ENCODE data around the gene TLR1. TPM values are rescaled to one million over a fixed set of nuclear protein-coding genes. Genes with fewer than 3 reads are reported as not detected.

TLR1 gene
- polyA plus RNA-seq, 1 of the 3 experiments (the other 2 are of a cell fraction), result not detected

- Histone ChIP-seq H3K9me3 (no peaks in the 10 kb centered on the region), H3K27ac (ENCODE audit: low read depth in 2 of 2, low read length in 1 of 2) (no peak overlapping the region), H3K36me3 (replicated peaks in 1 of 2; ENCODE audit: control insufficient read depth in 1 of 2, insufficient read depth in 2 of 2, low read length in 1 of 2) (no peaks in the 10 kb centered on the region), H3K4me2 (no peak overlapping the region), H3F3A (replicated peaks; ENCODE audit: insufficient read depth) (no peaks in the 10 kb centered on the region), H3K27me3 (ENCODE audit: insufficient read depth) (no peaks in the 10 kb centered on the region), H3K4me1 (ENCODE audit: control insufficient read depth in 1 of 2, insufficient read depth in 2 of 2, low read depth in 1 of 2, low read length in 1 of 2) (no peaks in the 10 kb centered on the region), H3K9me2 (no peaks in the 10 kb centered on the region), H3K4me3 (ENCODE audit: low read depth in 2 of 2, low read length in 1 of 2) (no peak overlapping the region), H3K9ac (no peak overlapping the region), H4K20me1 (ENCODE audit: insufficient read depth) (no peaks in the 10 kb centered on the region), H2AFZ (ENCODE audit: low read depth) (no peak overlapping the region), H3K79me2 (ENCODE audit: insufficient read depth) (no peaks in the 10 kb centered on the region)
- POLR2A ChIA-PET, result no interaction called here
- CTCF ChIA-PET, result interaction anchor here (0.9 to 1.7 kb wide), 3 partner anchors 8 to 31 kb away, joined by 3 to 5 read pairs (median 4); partner anchors contain the start of genes TLR1 and TLR10
- DNase-seq, result no peak
- TF ChIP-seq IRF3 (IDR thresholded peaks at IDR 0.05; ENCODE audit: low read depth, low read length), result no peak
- WGBS (ENCODE audit: low lambda C conversion rate), result 45% methylated on average over 2 of the region's 2 CpGs
Measured at GRCh38 chr4:38791010-38791409, 13.6 kb downstream of the TLR1 start.

- ChIA-PET CTCF (interaction anchor here (1.3 kb wide), 1 partner anchor 609 kb away, joined by 5 read pairs; no protein-coding TSS in a partner anchor), POLR2A (no interaction called here)
- no peak overlapping the region for H2AFZ ChIP-seq (ENCODE audit: low read depth)
- no peak overlapping the region for H3K4me2 ChIP-seq
- H3K79me2 ChIP-seq (ENCODE audit: insufficient read depth), result no peaks in the 10 kb centered on the region
- H3K9me3 ChIP-seq, result no peaks in the 10 kb centered on the region
- no peak overlapping the region for H3K9ac ChIP-seq
- DNase-seq, result no peak
- H3K9me2 ChIP-seq, result no peaks in the 10 kb centered on the region
- no peaks in the 10 kb centered on the region for H3K4me1 ChIP-seq (ENCODE audit: control insufficient read depth in 1 of 2, insufficient read depth in 2 of 2, low read depth in 1 of 2, low read length in 1 of 2)
- no peak overlapping the region for H3K27ac ChIP-seq (ENCODE audit: low read depth in 2 of 2, low read length in 1 of 2)
- H3F3A ChIP-seq (replicated peaks; ENCODE audit: insufficient read depth), result no peaks in the 10 kb centered on the region
- H3K4me3 ChIP-seq (ENCODE audit: low read depth in 2 of 2, low read length in 1 of 2), result no peak overlapping the region
- 6% methylated on average over 1 of the region's 1 CpG for WGBS (ENCODE audit: low lambda C conversion rate)
- no peaks in the 10 kb centered on the region for H3K27me3 ChIP-seq (ENCODE audit: insufficient read depth)
- TF ChIP-seq RFX5 (IDR thresholded peaks at IDR 0.05; ENCODE audit: low read length) (no peak), USF2 (IDR thresholded peaks at IDR 0.05; ENCODE audit: borderline replicate concordance, low read depth, low read length) (no peak), SIN3A (IDR thresholded peaks at IDR 0.05; ENCODE audit: borderline replicate concordance, low read depth, low read length) (no peak), FOXM1 (IDR thresholded peaks at IDR 0.05; ENCODE audit: low read depth) (no peak), IRF3 (IDR thresholded peaks at IDR 0.05; ENCODE audit: low read depth, low read length) (no peak)
- H3K36me3 ChIP-seq (replicated peaks in 1 of 2; ENCODE audit: control insufficient read depth in 1 of 2, insufficient read depth in 2 of 2, low read length in 1 of 2), result no peaks in the 10 kb centered on the region
- no peaks in the 10 kb centered on the region for H4K20me1 ChIP-seq (ENCODE audit: insufficient read depth)
Measured at GRCh38 chr4:38788317-38788716, 16.3 kb downstream of the TLR1 start.

GRCh38 chr4:38787693-38788092 is 16.9 kb downstream of the TLR1 start:
- no peaks in the 10 kb centered on the region for H3K27me3 ChIP-seq (ENCODE audit: insufficient read depth)
- H3K4me3 ChIP-seq (ENCODE audit: low read depth in 2 of 2, low read length in 1 of 2), result no peak overlapping the region
- no peak overlapping the region for H3K9ac ChIP-seq
- H3F3A ChIP-seq (replicated peaks; ENCODE audit: insufficient read depth), result no peaks in the 10 kb centered on the region
- no peak overlapping the region for H3K27ac ChIP-seq (ENCODE audit: low read depth in 2 of 2, low read length in 1 of 2)
- no peaks in the 10 kb centered on the region for H3K36me3 ChIP-seq (replicated peaks in 1 of 2; ENCODE audit: control insufficient read depth in 1 of 2, insufficient read depth in 2 of 2, low read length in 1 of 2)
- no peaks in the 10 kb centered on the region for H3K4me1 ChIP-seq (ENCODE audit: control insufficient read depth in 1 of 2, insufficient read depth in 2 of 2, low read depth in 1 of 2, low read length in 1 of 2)
- H3K9me3 ChIP-seq, result no peaks in the 10 kb centered on the region
- no peaks in the 10 kb centered on the region for H3K9me2 ChIP-seq
- 44% methylated on average over 4 of the region's 4 CpGs for WGBS (ENCODE audit: low lambda C conversion rate)
- H3K4me2 ChIP-seq, result no peak overlapping the region
- H3K79me2 ChIP-seq (ENCODE audit: insufficient read depth), result no peaks in the 10 kb centered on the region
- ChIA-PET CTCF (interaction anchor here (8.0 kb wide), 1 partner anchor 27 kb away, joined by 88 read pairs; no protein-coding TSS in a partner anchor), POLR2A (no interaction called here)
- DNase-seq, result no peak
- H2AFZ ChIP-seq (ENCODE audit: low read depth), result no peak overlapping the region
- H4K20me1 ChIP-seq (ENCODE audit: insufficient read depth), result no peaks in the 10 kb centered on the region
- TF ChIP-seq CTCF (IDR thresholded peaks at IDR 0.05) (no peak), RXRA (IDR thresholded peaks at IDR 0.05; ENCODE audit: borderline replicate concordance, low read depth) (no peak), TEAD4 (IDR thresholded peaks at IDR 0.05; ENCODE audit: borderline replicate concordance, insufficient read depth) (no peak), GATA2 (CRISPR knock-in tag; IDR thresholded peaks at IDR 0.05) (no peak), GABPA (IDR thresholded peaks at IDR 0.05; ENCODE audit: low read depth) (no peak), RCOR1 (IDR thresholded peaks at IDR 0.05; ENCODE audit: low read length) (no peak), ZBTB33 (IDR thresholded peaks at IDR 0.05; ENCODE audit: borderline replicate concordance, low read depth) (no peak), RFX5 (IDR thresholded peaks at IDR 0.05; ENCODE audit: low read length) (no peak), JUND (IDR thresholded peaks at IDR 0.05) (no peak), EZH2phosphoT487 (IDR thresholded peaks at IDR 0.05; ENCODE audit: borderline replicate concordance, low read depth) (no peak), ELF1 (IDR thresholded peaks at IDR 0.05) (no peak), FOXM1 (IDR thresholded peaks at IDR 0.05; ENCODE audit: low read depth) (no peak)
